ENCODE measurements around the gene SESN2.

- TF ChIP-seq HNF4G (IDR thresholded peaks at IDR 0.05) (no peak), ATF3 (IDR thresholded peaks at IDR 0.05) (no peak)
Observed at GRCh38 chr1:28264897-28265296, 5.6 kb downstream of the SESN2 start.

All from liver (tissue), 1 donor.